A549 (cell line): ENCODE results near the gene UNC5CL. TPM values are rescaled to one million over a fixed set of nuclear protein-coding genes. Genes with fewer than 3 reads are reported as not detected.

Experiments
- ATAC-seq, 2 experiments: fragments of 200-7000 bp in 1 of 2; fragments of >200 bp in 1 of 2; cut with Nextera tagmentation in 1 of 2; cut with Tn5 transposase in 1 of 2; 3 replicates each; pipeline versions ENCODE4 v1.8.0 to v1.9.1; 2018 to 2020; ENCODE audit warnings: mild to moderate bottlenecking in 1 of 2, moderate library complexity in 1 of 2
- CTCF ChIA-PET: fragments of 300-600 bp; sonication (Branson Sonifier 250); formaldehyde crosslinking; extraction: SDS; loops from one replicate; lab custom pipeline; 2021; ENCODE audit warnings: antibody characterized with exemption, inconsistent platforms; lab: Yijun Ruan, JAX
- POLR2A ChIA-PET: fragments of 350-600 bp; formaldehyde crosslinking; extraction: SDS; loops from one replicate; lab custom pipeline; 2021; ENCODE audit warnings: antibody characterized with exemption, inconsistent platforms; lab: Yijun Ruan, JAX
- DNase-seq, 2 experiments: peaks; one replicate each; pipeline versions ENCODE4 v3.0.0 to v3.0.0-alpha.2; 2011 to 2016; ENCODE audit warnings: low read depth in 1 of 2, low spot score in 1 of 2
- FAIRE-seq: peaks from 2 replicates; lab custom pipeline; 2011; peaks lifted over from hg19 to GRCh38; lab: Jason Lieb, UNC
- H3K27ac ChIP-seq, 2 experiments: fragments of >200 bp; sonication (Bioruptor Twin); formaldehyde crosslinking; 3 replicates each; pipeline ENCODE4 v1.5.1; 2016 to 2017
- H3K4me1 ChIP-seq: fragments of >200 bp; sonication (Bioruptor Twin); formaldehyde crosslinking; 3 replicates; pipeline ENCODE4 v1.6.1; 2016
- H3K4me2 ChIP-seq: fragments of >200 bp; sonication (Bioruptor Twin); formaldehyde crosslinking; 3 replicates; pipeline ENCODE4 v1.6.1; 2016
- H3K4me3 ChIP-seq: fragments of >200 bp; sonication (Bioruptor Twin); formaldehyde crosslinking; 3 replicates; pipeline ENCODE4 v1.5.1; 2016
- H3K9me3 ChIP-seq: fragments of >200 bp; sonication (Bioruptor Twin); formaldehyde crosslinking; 3 replicates; pipeline ENCODE4 v1.6.1; 2016
- CBX8 ChIP-seq: fragments of 200-600 bp; sonication (generic); IDR thresholded peaks from 2 replicates; pipeline ENCODE4 v1.6.1; 2016
- CHD2 ChIP-seq: fragments of 150-350 bp; IDR thresholded peaks from 2 replicates; pipeline ENCODE4 v1.6.1; 2014; ENCODE audit warnings: low read length; ENCODE audit not compliant: partially characterized antibody
- CTCF ChIP-seq: fragments of >200 bp; sonication (Bioruptor Twin); formaldehyde crosslinking; IDR thresholded peaks from 3 replicates; pipeline ENCODE4 v1.5.1; 2016
- E2F6 ChIP-seq: IDR thresholded peaks from 2 replicates; pipeline ENCODE4 v1.6.1; 2012; ENCODE audit warnings: low read depth, borderline replicate concordance
- EHMT2 ChIP-seq: fragments of 200-600 bp; sonication (generic); IDR thresholded peaks from 2 replicates; pipeline ENCODE4 v1.6.1; 2016; ENCODE audit warnings: antibody characterized with exemption, low read depth, mild to moderate bottlenecking, moderate library complexity
- FOSL2 ChIP-seq, 2 experiments: fragments of 450-650 bp in 1 of 2; fragments of >200 bp in 1 of 2; sonication (Bioruptor Twin) in 1 of 2; formaldehyde crosslinking; IDR thresholded peaks; 2 replicates each; pipeline versions ENCODE4 v1.5.0 to v1.6.1; 2016 to 2020; ENCODE audit warnings: mild to moderate bottlenecking in 1 of 2, moderate library complexity in 1 of 2
- HDAC2 ChIP-seq: fragments of 200-600 bp; sonication (generic); IDR thresholded peaks from 2 replicates; pipeline ENCODE4 v1.6.1; 2016
- HES2 ChIP-seq: fragments of >200 bp; sonication (Bioruptor Twin); formaldehyde crosslinking; IDR thresholded peaks from 2 replicates; pipeline ENCODE4 v1.6.1; 2016
- HEYL ChIP-seq: fragments of 250-450 bp; sonication (Bioruptor Pico); IDR thresholded peaks from 2 replicates; pipeline ENCODE4 v1.8.0; 2021; ENCODE audit warnings: mild to moderate bottlenecking, moderate library complexity
- HOXB5 ChIP-seq: fragments of 250-450 bp; sonication (Bioruptor Pico); IDR thresholded peaks from 2 replicates; pipeline ENCODE4 v1.5.0; 2020; ENCODE audit warnings: mild to moderate bottlenecking, moderate library complexity
- JUN ChIP-seq, 2 experiments: fragments of >200 bp; sonication (Bioruptor Twin); formaldehyde crosslinking; IDR thresholded peaks; 2 replicates in 1 of 2; 3 replicates in 1 of 2; pipeline ENCODE4 v1.6.1; 2016 to 2017
- KDM1A ChIP-seq: fragments of 200-600 bp; sonication (generic); IDR thresholded peaks from 2 replicates; pipeline ENCODE4 v1.6.1; 2016; ENCODE audit warnings: low read depth, mild to moderate bottlenecking
- NFE2L2 ChIP-seq: fragments of 150-350 bp; conservative IDR thresholded peaks from 2 replicates; pipeline ENCODE4 v1.6.1; 2014; ENCODE audit warnings: low read length
- PBX3 ChIP-seq: IDR thresholded peaks from 2 replicates; pipeline ENCODE4 v1.6.1; 2012
- PHF8 ChIP-seq: fragments of 200-600 bp; sonication (generic); IDR thresholded peaks from 2 replicates; pipeline ENCODE4 v1.6.1; 2016; ENCODE audit warnings: low read depth, mild to moderate bottlenecking, antibody characterized with exemption, moderate library complexity, borderline replicate concordance
- POLR2A ChIP-seq: IDR thresholded peaks from 2 replicates; pipeline ENCODE4 v1.6.1; 2012; ENCODE audit warnings: mild to moderate bottlenecking, low read length
- RAD21 ChIP-seq, 2 experiments: fragments of >200 bp in 1 of 2; sonication (Bioruptor Twin) in 1 of 2; formaldehyde crosslinking in 1 of 2; IDR thresholded peaks in 1 of 2; conservative IDR thresholded peaks in 1 of 2; 2 replicates in 1 of 2; 3 replicates in 1 of 2; pipeline ENCODE4 v1.6.1; 2012 to 2018; ENCODE audit warnings: inconsistent platforms in 1 of 2
- RARB ChIP-seq: fragments of 250-450 bp; sonication (Bioruptor Pico); IDR thresholded peaks from 2 replicates; pipeline ENCODE4 v1.8.0; 2021; ENCODE audit warnings: mild to moderate bottlenecking, moderate library complexity
- SMC3 ChIP-seq: fragments of >200 bp; sonication (Bioruptor Twin); formaldehyde crosslinking; IDR thresholded peaks from 3 replicates; pipeline ENCODE4 v1.6.1; 2018; ENCODE audit warnings: inconsistent platforms
- TFCP2L1 ChIP-seq: fragments of 250-450 bp; sonication (Bioruptor Pico); IDR thresholded peaks from 2 replicates; pipeline ENCODE4 v1.5.0; 2021; ENCODE audit warnings: mild to moderate bottlenecking
- ZNF302 ChIP-seq: fragments of 250-450 bp; sonication (Bioruptor Pico); IDR thresholded peaks from 2 replicates; pipeline ENCODE4 v1.9.0; 2021; ENCODE audit warnings: inconsistent platforms, mild to moderate bottlenecking, moderate library complexity
- ZSCAN20 ChIP-seq: fragments of 250-450 bp; sonication (Bioruptor Pico); IDR thresholded peaks from 2 replicates; pipeline ENCODE4 v1.8.0; 2022; ENCODE audit warnings: mild to moderate bottlenecking, moderate library complexity
- WGBS: methylation state at CpG from one replicate; pipeline ENCODE4 v1.1.6; 2017; ENCODE audit errors: missing lambda C conversion rate; 5-methylcytosine and 5-hydroxymethylcytosine counted together
- polyA plus RNA-seq, 4 experiments: library from polyadenylated mRNA; depleted of rRNA in 3 of 4; stranded (reverse); fragments of >200 nt; fragmentation: RNase III in 1 of 4; extraction: RNeasy Plus Mini Kit Qiagen cat#74134 plus additional on column Dnase treatment in 1 of 4; gene quantifications; 2 replicates in 3 of 4; 3 replicates in 1 of 4; pipeline ENCODE4 v1.2.3, GENCODE V29; 2011 to 2017
- TF ChIP-seq, protein P1 (sequence below): fragments of >200 bp; sonication (Bioruptor Twin); formaldehyde crosslinking; IDR thresholded peaks from 3 replicates; pipeline ENCODE4 v1.6.1; 2016
- TF ChIP-seq, protein P2 (sequence below): IDR thresholded peaks from 2 replicates; pipeline ENCODE4 v1.6.1; 2012
- TF ChIP-seq, protein P3 (sequence below): fragments of 200-600 bp; sonication (generic); IDR thresholded peaks from 2 replicates; pipeline ENCODE4 v1.6.1; 2016; ENCODE audit warnings: antibody characterized with exemption, mild to moderate bottlenecking, moderate library complexity

The UNC5CL gene
- polyA plus RNA-seq, 2 of the 4 experiments (the other 2 are of a cell fraction): 1.1 to 2.8 TPM

GRCh38 chr6:41027799-41028560, 11.0 kb downstream of the UNC5CL start:
- peak overlapping the region; percentile 67 to 85 for H3K27ac ChIP-seq
- ChIA-PET POLR2A (interaction anchor here (1.1 kb wide), 1 partner anchor 45 kb away, joined by 3 read pairs; the partner anchor contains the start of genes NFYA and OARD1), CTCF (interaction anchor here (0.6 to 8.0 kb wide), 53 partner anchors 8 to 1681 kb away, joined by 3 to 71 read pairs (median 4); partner anchors contain the start of genes TSPO2 and UNC5CL)
- ATAC-seq (peak; percentile 95 to 98), DNase-seq (peak; percentile 54 to 59), FAIRE-seq (no peak)
- peak overlapping the region; percentile 17; the same call in 1 of the 3 replicates for H3K4me3 ChIP-seq
- peaks cover 15% of the 10 kb centered on the region; the same call in 2 of the 3 replicates for H3K4me1 ChIP-seq
- no peaks in the 10 kb centered on the region for H3K9me3 ChIP-seq
- peak overlapping the region; percentile 62 for H3K4me2 ChIP-seq
- 44% methylated on average over 6 of the region's 45 CpGs for WGBS
- TF ChIP-seq RAD21 (conservative IDR thresholded peaks at IDR 0.05 in 1 of 2, IDR thresholded peaks at IDR 0.05 in 1 of 2): peak; percentile 89 to 95
- TF ChIP-seq E2F6: peak; percentile 75; the same call in 1 of the 2 replicates
- no peak for TF ChIP-seq CBX8
- TF ChIP-seq HES2: no peak
- TF ChIP-seq ZSCAN20 (CRISPR knock-in tag): no peak
- TF ChIP-seq, protein P1, sequence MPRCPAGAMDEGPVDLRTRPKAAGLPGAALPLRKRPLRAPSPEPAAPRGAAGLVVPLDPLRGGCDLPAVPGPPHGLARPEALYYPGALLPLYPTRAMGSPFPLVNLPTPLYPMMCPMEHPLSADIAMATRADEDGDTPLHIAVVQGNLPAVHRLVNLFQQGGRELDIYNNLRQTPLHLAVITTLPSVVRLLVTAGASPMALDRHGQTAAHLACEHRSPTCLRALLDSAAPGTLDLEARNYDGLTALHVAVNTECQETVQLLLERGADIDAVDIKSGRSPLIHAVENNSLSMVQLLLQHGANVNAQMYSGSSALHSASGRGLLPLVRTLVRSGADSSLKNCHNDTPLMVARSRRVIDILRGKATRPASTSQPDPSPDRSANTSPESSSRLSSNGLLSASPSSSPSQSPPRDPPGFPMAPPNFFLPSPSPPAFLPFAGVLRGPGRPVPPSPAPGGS: no peak
- peak; percentile 94 for TF ChIP-seq SMC3
- TF ChIP-seq HDAC2: no peak
- no peak for TF ChIP-seq HOXB5
- no peak for TF ChIP-seq POLR2A
- TF ChIP-seq ZNF302 (CRISPR knock-in tag): no peak
- TF ChIP-seq PBX3: no peak
- no peak for TF ChIP-seq FOSL2 (IDR thresholded peaks at IDR 0.05)
- TF ChIP-seq FOSL2 (CRISPR knock-in tag; IDR thresholded peaks at IDR 0.05): no peak
- no peak for TF ChIP-seq JUN (IDR thresholded peaks at IDR 0.05)
- no peak for TF ChIP-seq KDM1A
- peak; percentile 92 for TF ChIP-seq CTCF
- TF ChIP-seq, protein P2, sequence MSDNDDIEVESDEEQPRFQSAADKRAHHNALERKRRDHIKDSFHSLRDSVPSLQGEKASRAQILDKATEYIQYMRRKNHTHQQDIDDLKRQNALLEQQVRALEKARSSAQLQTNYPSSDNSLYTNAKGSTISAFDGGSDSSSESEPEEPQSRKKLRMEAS: peak; percentile 82
- TF ChIP-seq NFE2L2: no peak
- TF ChIP-seq, all 56 proteins: peak for 5

DNA sequence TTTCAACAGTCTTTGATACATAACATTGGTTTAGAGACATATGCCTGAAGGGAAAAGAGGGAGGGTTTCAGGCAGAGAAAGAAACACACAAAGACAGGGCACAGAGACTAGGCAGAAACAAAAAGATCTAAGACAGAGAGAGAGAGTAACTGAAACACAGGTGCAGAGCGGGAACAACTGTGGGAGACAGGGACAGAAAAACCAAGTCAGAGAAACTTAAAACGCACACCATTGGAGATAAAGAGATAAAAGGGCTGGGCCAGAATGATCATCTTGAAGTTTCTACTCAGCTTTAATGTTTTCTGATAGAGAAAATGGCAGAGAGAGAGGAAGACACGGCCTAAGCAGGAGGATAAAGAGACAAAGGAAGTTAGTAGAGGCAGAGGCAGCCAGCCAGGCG, 11.8 kb downstream of the UNC5CL start:
- H3K4me2 ChIP-seq: peak overlapping the region; percentile 62
- FAIRE-seq (no peak), DNase-seq (no peak), ATAC-seq (no peak)
- peaks cover 23% of the 10 kb centered on the region for H3K4me1 ChIP-seq
- H3K9me3 ChIP-seq: no peaks in the 10 kb centered on the region
- ChIA-PET CTCF (interaction anchor here (0.7 to 8.0 kb wide), 29 partner anchors 9 to 477 kb away, joined by 3 to 71 read pairs (median 6); partner anchors contain the start of gene TSPO2), POLR2A (no interaction called here)
- H3K27ac ChIP-seq: peak overlapping the region; percentile 67 to 85
- 60% methylated on average over 4 of the region's 4 CpGs for WGBS
- peak overlapping the region; percentile 17; the same call in 1 of the 3 replicates for H3K4me3 ChIP-seq
- TF ChIP-seq HEYL (CRISPR knock-in tag): no peak
- TF ChIP-seq RARB (CRISPR knock-in tag): no peak
- no peak for TF ChIP-seq TFCP2L1 (CRISPR knock-in tag)
- no peak for TF ChIP-seq HES2
- TF ChIP-seq CHD2: no peak
- TF ChIP-seq, protein P1: no peak
- TF ChIP-seq EHMT2: no peak
- no peak for TF ChIP-seq CBX8
- no peak for TF ChIP-seq PHF8
- TF ChIP-seq, protein P3, sequence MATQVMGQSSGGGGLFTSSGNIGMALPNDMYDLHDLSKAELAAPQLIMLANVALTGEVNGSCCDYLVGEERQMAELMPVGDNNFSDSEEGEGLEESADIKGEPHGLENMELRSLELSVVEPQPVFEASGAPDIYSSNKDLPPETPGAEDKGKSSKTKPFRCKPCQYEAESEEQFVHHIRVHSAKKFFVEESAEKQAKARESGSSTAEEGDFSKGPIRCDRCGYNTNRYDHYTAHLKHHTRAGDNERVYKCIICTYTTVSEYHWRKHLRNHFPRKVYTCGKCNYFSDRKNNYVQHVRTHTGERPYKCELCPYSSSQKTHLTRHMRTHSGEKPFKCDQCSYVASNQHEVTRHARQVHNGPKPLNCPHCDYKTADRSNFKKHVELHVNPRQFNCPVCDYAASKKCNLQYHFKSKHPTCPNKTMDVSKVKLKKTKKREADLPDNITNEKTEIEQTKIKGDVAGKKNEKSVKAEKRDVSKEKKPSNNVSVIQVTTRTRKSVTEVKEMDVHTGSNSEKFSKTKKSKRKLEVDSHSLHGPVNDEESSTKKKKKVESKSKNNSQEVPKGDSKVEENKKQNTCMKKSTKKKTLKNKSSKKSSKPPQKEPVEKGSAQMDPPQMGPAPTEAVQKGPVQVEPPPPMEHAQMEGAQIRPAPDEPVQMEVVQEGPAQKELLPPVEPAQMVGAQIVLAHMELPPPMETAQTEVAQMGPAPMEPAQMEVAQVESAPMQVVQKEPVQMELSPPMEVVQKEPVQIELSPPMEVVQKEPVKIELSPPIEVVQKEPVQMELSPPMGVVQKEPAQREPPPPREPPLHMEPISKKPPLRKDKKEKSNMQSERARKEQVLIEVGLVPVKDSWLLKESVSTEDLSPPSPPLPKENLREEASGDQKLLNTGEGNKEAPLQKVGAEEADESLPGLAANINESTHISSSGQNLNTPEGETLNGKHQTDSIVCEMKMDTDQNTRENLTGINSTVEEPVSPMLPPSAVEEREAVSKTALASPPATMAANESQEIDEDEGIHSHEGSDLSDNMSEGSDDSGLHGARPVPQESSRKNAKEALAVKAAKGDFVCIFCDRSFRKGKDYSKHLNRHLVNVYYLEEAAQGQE: no peak
